RKO (cell line): ENCODE results near the gene IRF2BP2.
A peak's percentile ranks its signal among the peaks of the same experiment; 100 is the strongest.
"Not testable (repeated sequence)": the region's sequence is repeated elsewhere in the genome, so short reads cannot be mapped to it uniquely, and the experiment has no call there.

Source experiments
- DNase-seq: peaks from one replicate; pipeline ENCODE4 v3.0.0-alpha.2; 2016; ENCODE audit warnings: low spot score

The IRF2BP2 gene

GRCh38 chr1:234600418-234601281, 9.3 kb downstream of the IRF2BP2 start:
- DNase-seq, result peak; percentile 49

- DNase-seq, result peak; percentile 83
These were observed 10.2 kb downstream of the IRF2BP2 start for GRCh38 chr1:234599617-234600417.

- no peak for DNase-seq
These were observed 10.9 kb downstream of the IRF2BP2 start for GRCh38 chr1:234598974-234599616.

GRCh38 chr1:234597894-234598293, 12.1 kb downstream of the IRF2BP2 start:
- DNase-seq, result peak; percentile 68

GRCh38 chr1:234595899-234596298, 14.1 kb downstream of the IRF2BP2 start:
- no peak for DNase-seq

GRCh38 chr1:234594575-234594974, 15.4 kb downstream of the IRF2BP2 start:
- DNase-seq, result not testable (repeated sequence)

- DNase-seq, result no peak
These were observed 16.0 kb downstream of the IRF2BP2 start for GRCh38 chr1:234593771-234594504.

- DNase-seq, result no peak
These were observed 16.9 kb downstream of the IRF2BP2 start for GRCh38 chr1:234593109-234593508.

GRCh38 chr1:234592240-234592639, 17.7 kb downstream of the IRF2BP2 start:
- DNase-seq, result no peak

GRCh38 chr1:234591131-234591530, 18.8 kb downstream of the IRF2BP2 start:
- DNase-seq, result no peak

- no peak for DNase-seq
These were observed 19.9 kb downstream of the IRF2BP2 start for GRCh38 chr1:234589854-234590620.

GRCh38 chr1:234589064-234589800, 20.7 kb downstream of the IRF2BP2 start:
- DNase-seq, result no peak

GRCh38 chr1:234588386-234588785, 21.6 kb downstream of the IRF2BP2 start:
- no peak for DNase-seq

GRCh38 chr1:234586892-234587485, 23.0 kb downstream of the IRF2BP2 start:
- no peak for DNase-seq

- DNase-seq, result no peak
These were observed 23.7 kb downstream of the IRF2BP2 start for GRCh38 chr1:234586304-234586703.

GRCh38 chr1:234585330-234586055, 24.5 kb downstream of the IRF2BP2 start:
- DNase-seq, result no peak

- no peak for DNase-seq
These were observed 25.1 kb downstream of the IRF2BP2 start for GRCh38 chr1:234584926-234585325.

- no peak for DNase-seq
These were observed 25.6 kb downstream of the IRF2BP2 start for GRCh38 chr1:234584420-234584805.

- DNase-seq, result no peak
These were observed 26.1 kb downstream of the IRF2BP2 start for GRCh38 chr1:234583755-234584419.
